Fibroblast of mammary gland (primary cell): Measurements from ENCODE around the gene PCDHB9.
A peak's percentile ranks its signal among the peaks of the same experiment; 100 is the strongest.
"Not testable (repeated sequence)": the region's sequence is repeated elsewhere in the genome, so short reads cannot be mapped to it uniquely, and the experiment has no call there.

ENCODE experiments used
- DNase-seq: peaks from one replicate; pipeline ENCODE4 v3.0.0-alpha.2; 2010; ENCODE audit warnings: low read depth
- H3K4me3 ChIP-seq: 2 replicates; pipeline ENCODE4 v1.5.1; 2011; ENCODE audit warnings: low read depth, mild to moderate bottlenecking, low read length, moderate library complexity; ENCODE audit not compliant: control insufficient read depth
- CTCF ChIP-seq: conservative IDR thresholded peaks from 2 replicates; pipeline ENCODE4 v1.5.1; 2011; ENCODE audit warnings: low read depth, low read length, inconsistent platforms; ENCODE audit not compliant: control insufficient read depth, insufficient read depth

The PCDHB9 gene

DNA sequence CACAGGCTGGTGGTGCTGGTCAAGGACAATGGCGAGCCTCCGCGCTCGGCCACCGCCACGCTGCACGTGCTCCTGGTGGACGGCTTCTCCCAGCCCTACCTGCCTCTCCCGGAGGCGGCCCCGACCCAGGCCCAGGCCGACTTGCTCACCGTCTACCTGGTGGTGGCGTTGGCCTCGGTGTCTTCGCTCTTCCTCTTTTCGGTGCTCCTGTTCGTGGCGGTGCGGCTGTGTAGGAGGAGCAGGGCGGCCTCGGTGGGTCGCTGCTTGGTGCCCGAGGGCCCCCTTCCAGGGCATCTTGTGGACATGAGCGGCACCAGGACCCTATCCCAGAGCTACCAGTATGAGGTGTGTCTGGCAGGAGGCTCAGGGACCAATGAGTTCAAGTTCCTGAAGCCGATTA, 29.1 kb downstream of the PCDHB9 start:
- not testable (repeated sequence) for H3K4me3 ChIP-seq, DNase-seq

- H3K4me3 ChIP-seq, result no peak within 1 kb of the TSS
- TF ChIP-seq CTCF, result no peak
- DNase-seq, result peak; percentile 22
Observed at GRCh38 chr5:141223112-141223783, 36.3 kb downstream of the PCDHB9 start, which contains the start of gene PCDHB14. PCDHB14 (plus strand) TSS chr5:141223343; CDS start chr5:141223506, 163 bp downstream.

DNA sequence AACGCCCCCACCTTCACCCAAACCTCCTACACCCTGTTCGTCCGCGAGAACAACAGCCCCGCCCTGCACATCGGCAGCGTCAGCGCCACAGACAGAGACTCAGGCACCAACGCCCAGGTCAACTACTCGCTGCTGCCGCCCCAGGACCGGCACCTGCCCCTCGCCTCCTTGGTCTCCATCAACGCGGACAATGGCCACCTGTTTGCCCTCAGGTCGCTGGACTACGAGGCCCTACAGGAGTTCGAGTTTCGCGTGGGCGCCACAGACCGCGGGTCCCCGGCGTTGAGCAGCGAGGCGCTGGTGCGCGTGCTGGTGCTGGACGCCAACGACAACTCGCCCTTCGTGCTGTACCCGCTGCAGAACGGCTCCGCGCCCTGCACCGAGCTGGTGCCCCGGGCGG, 37.9 kb downstream of the PCDHB9 start:
- H3K4me3 ChIP-seq, DNase-seq: not testable (repeated sequence)

DNA sequence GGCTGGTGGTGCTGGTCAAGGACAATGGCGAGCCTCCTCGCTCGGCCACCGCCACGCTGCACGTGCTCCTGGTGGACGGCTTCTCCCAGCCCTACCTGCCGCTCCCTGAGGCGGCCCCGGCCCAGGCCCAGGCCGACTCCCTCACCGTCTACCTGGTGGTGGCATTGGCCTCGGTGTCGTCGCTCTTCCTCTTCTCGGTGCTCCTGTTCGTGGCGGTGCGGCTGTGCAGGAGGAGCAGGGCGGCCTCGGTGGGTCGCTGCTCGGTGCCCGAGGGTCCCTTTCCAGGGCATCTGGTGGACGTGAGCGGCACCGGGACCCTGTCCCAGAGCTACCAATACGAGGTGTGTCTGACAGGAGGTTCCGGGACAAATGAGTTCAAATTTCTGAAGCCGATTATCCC, 38.5 kb downstream of the PCDHB9 start:
- H3K4me3 ChIP-seq, result not testable (repeated sequence)

GRCh38 chr5:141234109-141234667, 47.2 kb downstream of the PCDHB9 start:
- H3K4me3 ChIP-seq, result no peak overlapping the region
- TF ChIP-seq CTCF, result peak; percentile 6
- peak; percentile 7 for DNase-seq

More for the DNA sequence above, 38.5 kb downstream of the PCDHB9 start:
- not testable (repeated sequence) for DNase-seq

DNA sequence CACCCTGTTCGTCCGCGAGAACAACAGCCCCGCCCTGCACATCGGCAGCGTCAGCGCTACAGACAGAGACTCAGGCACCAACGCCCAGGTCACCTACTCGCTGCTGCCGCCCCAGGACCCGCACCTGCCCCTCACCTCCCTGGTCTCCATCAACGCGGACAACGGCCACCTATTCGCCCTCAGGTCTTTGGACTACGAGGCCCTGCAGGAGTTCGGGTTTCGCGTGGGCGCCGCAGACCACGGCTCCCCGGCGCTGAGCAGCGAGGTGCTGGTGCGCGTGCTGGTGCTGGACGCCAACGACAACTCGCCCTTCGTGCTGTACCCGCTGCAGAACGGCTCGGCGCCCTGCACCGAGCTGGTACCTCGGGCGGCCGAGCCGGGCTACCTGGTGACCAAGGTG, 49.0 kb downstream of the PCDHB9 start:
- DNase-seq, H3K4me3 ChIP-seq: not testable (repeated sequence)

DNA sequence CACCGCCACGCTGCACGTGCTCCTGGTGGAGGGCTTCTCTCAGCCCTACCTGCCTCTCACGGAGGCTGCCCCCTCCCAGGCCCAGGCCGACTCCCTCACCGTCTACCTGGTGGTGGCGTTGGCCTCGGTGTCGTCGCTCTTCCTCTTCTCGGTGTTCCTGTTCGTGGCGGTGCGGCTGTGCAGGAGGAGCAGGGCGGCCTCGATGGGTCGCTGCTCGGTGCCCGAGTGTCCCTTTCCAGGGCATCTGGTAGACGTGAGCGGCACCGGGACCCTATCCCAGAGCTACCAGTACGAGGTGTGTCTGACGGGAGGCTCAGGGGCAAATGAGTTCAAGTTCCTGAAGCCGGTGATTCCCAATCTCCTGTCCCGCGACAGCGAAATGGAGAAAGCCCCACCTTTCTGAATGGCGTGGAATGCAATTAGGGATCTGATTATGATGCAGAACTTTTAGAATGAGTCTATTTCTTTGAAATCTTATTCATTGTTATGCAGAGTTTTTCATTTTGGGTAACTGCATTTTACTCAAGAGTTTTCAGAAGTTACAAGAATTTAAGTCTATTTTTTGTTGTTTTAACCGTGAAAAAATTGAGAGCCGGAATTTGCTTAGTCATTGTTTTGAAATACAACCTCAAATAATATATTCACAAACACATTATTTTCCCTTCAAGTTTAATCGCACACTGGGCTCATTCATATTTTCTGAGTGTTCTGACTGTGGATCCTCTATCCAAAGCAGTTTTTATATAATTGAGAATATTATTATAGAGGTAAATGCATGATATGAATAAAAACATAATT, 49.8 kb downstream of the PCDHB9 start:
- no peak for DNase-seq
- H3K4me3 ChIP-seq, result no peak overlapping the region
- TF ChIP-seq CTCF, result no peak
